ENCODE results near the gene PIGU.

DNA sequence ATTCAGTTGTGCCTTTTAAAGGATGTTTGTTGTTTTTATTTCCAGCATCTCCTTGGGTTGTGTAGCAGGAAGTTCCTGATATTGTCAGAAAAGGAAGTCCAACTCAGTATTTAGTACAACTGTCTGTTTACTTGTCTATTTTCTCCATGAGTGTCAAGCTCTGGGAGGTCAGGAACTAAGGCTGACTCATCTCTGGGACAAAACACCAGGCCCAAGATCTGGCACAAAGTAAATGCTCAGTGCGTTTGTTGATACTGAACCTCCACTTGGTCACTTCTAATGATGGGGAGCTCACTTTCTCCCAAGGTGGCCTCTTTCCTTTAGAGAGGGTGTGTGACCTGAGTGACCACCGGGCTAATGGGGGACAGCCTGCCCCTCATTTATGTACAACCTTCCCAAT is 12.6 kb upstream of the PIGU start:
- TF ChIP-seq, protein P1, sequence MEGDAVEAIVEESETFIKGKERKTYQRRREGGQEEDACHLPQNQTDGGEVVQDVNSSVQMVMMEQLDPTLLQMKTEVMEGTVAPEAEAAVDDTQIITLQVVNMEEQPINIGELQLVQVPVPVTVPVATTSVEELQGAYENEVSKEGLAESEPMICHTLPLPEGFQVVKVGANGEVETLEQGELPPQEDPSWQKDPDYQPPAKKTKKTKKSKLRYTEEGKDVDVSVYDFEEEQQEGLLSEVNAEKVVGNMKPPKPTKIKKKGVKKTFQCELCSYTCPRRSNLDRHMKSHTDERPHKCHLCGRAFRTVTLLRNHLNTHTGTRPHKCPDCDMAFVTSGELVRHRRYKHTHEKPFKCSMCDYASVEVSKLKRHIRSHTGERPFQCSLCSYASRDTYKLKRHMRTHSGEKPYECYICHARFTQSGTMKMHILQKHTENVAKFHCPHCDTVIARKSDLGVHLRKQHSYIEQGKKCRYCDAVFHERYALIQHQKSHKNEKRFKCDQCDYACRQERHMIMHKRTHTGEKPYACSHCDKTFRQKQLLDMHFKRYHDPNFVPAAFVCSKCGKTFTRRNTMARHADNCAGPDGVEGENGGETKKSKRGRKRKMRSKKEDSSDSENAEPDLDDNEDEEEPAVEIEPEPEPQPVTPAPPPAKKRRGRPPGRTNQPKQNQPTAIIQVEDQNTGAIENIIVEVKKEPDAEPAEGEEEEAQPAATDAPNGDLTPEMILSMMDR (IDR thresholded peaks at IDR 0.05; ENCODE audit: low read depth, low read length, poor library complexity, severe bottlenecking) = no peak
- no peak for TF ChIP-seq EZH2phosphoT487 (IDR thresholded peaks at IDR 0.05; ENCODE audit: borderline replicate concordance, low read length)

Measured in DOHH2 (cell line).